Measurements from ENCODE around the gene IVD.

Gene IVD

DNA sequence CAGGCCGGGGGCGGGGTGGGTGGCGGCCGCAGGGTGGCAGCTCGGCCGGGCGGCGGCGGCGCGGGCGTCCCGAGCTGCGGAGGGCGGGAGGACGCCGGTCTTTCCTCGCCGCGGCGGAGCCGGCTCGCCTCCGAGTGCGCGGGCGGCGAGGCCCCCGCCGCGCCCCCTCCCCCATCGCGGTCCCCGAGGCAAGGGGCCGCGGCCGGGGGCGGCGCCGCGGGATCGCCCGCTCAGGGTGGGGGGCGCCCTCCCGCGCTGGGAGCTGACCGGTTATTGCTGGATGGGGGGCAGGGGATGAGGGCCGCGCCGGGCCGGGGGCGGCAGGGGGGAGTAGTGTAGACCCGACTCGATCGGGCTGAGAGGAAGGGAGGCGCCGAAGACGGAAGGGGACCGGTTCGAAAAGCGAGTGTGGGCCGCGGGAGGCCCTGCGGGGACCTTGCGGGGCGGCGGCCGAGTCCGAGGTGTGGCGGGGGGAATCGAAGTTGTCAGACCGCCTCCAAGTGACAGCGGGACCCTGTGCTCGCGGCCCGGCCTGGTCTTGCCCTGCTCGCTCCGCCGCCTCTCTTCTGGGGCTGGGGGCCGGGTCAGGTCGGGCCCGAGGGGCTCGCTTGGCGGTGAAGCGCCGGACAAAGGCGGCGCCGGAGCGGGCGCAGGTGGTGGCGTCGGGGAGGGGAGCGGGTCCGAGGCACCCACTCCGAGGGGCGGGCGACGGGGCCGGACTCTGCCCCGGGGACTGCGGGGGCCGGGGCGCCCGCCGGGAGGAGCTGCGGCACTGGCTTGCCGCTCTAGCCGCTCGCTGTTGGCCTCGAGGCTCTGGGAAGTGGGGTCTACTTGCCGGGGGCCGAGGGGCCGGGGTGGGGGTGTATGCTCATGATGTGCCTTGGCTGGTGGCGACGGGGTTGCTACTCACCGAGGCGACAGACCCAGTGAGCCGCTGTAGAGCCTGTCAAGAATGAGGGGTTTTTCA lies 36.3 kb downstream of the IVD start:
- no peak for DNase-seq (ENCODE audit: low read depth in 2 of 2)
- TF ChIP-seq, protein P1, sequence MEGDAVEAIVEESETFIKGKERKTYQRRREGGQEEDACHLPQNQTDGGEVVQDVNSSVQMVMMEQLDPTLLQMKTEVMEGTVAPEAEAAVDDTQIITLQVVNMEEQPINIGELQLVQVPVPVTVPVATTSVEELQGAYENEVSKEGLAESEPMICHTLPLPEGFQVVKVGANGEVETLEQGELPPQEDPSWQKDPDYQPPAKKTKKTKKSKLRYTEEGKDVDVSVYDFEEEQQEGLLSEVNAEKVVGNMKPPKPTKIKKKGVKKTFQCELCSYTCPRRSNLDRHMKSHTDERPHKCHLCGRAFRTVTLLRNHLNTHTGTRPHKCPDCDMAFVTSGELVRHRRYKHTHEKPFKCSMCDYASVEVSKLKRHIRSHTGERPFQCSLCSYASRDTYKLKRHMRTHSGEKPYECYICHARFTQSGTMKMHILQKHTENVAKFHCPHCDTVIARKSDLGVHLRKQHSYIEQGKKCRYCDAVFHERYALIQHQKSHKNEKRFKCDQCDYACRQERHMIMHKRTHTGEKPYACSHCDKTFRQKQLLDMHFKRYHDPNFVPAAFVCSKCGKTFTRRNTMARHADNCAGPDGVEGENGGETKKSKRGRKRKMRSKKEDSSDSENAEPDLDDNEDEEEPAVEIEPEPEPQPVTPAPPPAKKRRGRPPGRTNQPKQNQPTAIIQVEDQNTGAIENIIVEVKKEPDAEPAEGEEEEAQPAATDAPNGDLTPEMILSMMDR (IDR thresholded peaks at IDR 0.05; ENCODE audit: low read depth, low read length): no peak
- peak overlapping the region; percentile 70 to 75 for H3K4me3 ChIP-seq (replicated peaks in 1 of 2; ENCODE audit: low read depth in 2 of 2, low read length in 2 of 2)

DNA sequence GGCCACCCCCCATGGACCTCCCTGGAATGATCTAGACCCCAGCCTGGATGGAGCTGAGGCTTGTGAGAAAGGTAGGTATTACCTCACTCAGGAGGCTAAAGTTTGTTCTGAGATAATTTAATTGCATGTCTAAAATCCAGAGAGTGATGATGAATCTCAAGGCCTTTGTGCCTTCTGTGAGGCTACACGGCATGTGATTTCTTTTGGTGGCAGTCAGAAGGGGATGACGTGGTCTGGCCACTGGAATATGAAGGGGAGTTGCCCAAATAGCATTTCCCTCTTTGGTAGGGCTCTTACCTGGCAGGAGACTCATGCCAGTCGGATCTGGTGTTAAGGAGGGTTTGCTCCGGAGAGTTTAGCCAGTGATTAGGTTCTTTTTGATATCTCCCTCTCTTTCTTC lies 37.7 kb downstream of the IVD start:
- no peak overlapping the region for H3K4me3 ChIP-seq (replicated peaks in 1 of 2; ENCODE audit: low read depth in 2 of 2, low read length in 2 of 2)
- TF ChIP-seq, protein P1 (IDR thresholded peaks at IDR 0.05; ENCODE audit: low read depth, low read length): no peak
- DNase-seq (ENCODE audit: low read depth in 2 of 2): no peak

DNA sequence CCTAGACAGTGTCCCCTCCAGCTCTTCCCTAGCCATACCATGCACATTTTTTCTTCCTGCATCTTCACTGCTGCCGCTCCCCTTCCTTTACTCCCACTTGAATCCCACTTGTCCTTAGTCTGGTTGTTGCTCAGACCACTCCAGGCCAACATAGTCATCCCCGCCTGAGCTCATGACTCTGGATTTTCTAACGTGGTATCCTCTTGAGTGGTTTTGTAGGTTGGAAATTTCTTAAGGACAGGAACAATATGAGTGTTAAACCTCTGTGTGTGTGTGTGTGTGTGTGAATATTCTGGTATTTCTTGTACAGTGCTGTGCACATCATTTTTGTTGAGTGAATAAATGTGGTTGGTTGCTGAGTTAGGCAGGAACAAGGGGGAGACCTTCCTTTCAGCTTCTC lies 38.3 kb downstream of the IVD start:
- TF ChIP-seq, protein P1 (IDR thresholded peaks at IDR 0.05; ENCODE audit: low read depth, low read length): no peak
- DNase-seq (ENCODE audit: low read depth in 2 of 2): no peak
- H3K4me3 ChIP-seq (replicated peaks in 1 of 2; ENCODE audit: low read depth in 2 of 2, low read length in 2 of 2): no peak overlapping the region

DNA sequence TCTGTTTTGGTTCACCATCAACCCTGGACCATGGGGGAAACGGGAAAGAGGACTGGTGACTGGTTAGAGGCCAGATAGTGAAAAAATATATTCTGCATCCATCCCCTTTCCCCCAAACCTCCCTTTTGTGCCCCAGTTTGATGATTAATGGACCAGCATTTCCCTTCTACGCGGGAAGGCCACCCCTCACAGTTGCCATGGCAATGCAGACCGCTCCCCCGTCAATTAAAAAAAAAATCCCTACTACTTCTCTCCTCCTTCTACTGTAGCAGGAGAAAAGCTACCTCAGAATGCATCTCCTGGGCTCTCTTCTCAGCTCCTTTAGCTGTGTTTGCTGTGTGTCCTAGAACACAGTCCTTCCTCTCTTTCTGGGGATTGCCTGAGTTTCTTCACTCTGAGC lies 39.1 kb downstream of the IVD start:
- no peak overlapping the region for H3K4me3 ChIP-seq (replicated peaks in 1 of 2; ENCODE audit: low read depth in 2 of 2, low read length in 2 of 2)

DNA sequence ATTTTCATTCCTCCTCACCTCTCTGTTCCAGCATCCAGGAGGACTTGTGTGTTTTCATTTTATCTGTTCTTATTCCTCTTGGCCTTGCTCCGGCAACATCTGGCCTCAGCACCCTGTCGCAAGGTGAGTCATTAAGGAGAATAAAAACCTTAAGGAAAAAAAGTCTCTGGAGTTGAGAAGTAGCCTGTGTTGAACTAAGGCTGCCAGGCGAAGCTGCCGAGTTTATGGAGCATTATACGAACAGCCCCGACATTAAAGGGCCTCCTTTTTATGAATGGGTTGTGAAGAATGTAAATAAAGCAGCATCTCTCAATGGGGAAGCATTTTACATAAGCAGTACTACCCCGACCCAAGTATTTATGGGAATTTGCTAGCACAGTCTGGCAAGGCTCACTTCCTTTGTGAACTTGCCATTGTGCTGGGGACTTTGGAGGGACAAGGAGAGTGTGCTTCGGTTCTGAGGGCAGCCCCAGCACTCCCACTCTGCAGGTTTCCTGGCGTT lies 39.9 kb downstream of the IVD start:
- TF ChIP-seq, protein P1 (IDR thresholded peaks at IDR 0.05; ENCODE audit: low read depth, low read length): no peak
- no peak overlapping the region for H3K4me3 ChIP-seq (replicated peaks in 1 of 2; ENCODE audit: low read depth in 2 of 2, low read length in 2 of 2)
- DNase-seq (ENCODE audit: low read depth in 2 of 2): peak; percentile 26 to 61

More for the DNA sequence above, 39.1 kb downstream of the IVD start:
- TF ChIP-seq, protein P1 (IDR thresholded peaks at IDR 0.05; ENCODE audit: low read depth, low read length): no peak
- DNase-seq (ENCODE audit: low read depth in 2 of 2): no peak

DNA sequence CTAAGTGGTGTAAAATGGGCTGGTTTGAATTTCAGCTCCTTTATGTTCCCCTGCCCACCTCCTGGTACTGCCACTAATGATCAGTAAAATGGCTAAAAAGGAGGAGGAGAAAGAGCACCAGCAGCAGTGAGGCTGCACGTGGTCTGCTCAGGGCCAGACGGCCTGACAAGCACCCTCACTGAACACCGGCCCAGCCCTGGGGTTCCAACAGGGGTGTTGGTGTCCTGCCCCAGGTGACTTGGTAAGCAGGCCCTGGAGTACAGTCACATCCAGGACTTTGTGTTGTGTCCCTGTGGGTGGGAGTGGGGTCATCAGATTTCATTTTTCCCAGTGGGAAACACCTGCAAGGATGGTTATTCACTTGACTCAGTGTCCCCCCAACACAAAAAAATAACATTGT lies 40.5 kb downstream of the IVD start:
- H3K4me3 ChIP-seq (replicated peaks in 1 of 2; ENCODE audit: low read depth in 2 of 2, low read length in 2 of 2): no peak overlapping the region
- no peak for DNase-seq (ENCODE audit: low read depth in 2 of 2)
- TF ChIP-seq, protein P1 (IDR thresholded peaks at IDR 0.05; ENCODE audit: low read depth, low read length): no peak
